Brain microvascular endothelial cell (primary cell): ENCODE measurements around the gene CADM1.

ENCODE experiments used
- DNase-seq: peaks from one replicate; pipeline ENCODE4 v3.0.0-alpha.2; 2020
- H3K27ac ChIP-seq: fragments of 250-450 bp; sonication (Bioruptor Pico); 2 replicates; pipeline ENCODE4 v1.5.1; 2020; ENCODE audit warnings: mild to moderate bottlenecking, moderate library complexity
- H3K27me3 ChIP-seq: fragments of 250-450 bp; sonication (Bioruptor Pico); replicated peaks from 2 replicates; pipeline ENCODE4 v1.5.1; 2020; ENCODE audit warnings: mild to moderate bottlenecking
- H3K36me3 ChIP-seq: fragments of 250-450 bp; sonication (Bioruptor Pico); replicated peaks from 2 replicates; pipeline ENCODE4 v1.5.1; 2020; ENCODE audit warnings: mild to moderate bottlenecking
- H3K4me3 ChIP-seq: 2 replicates; pipeline ENCODE4 v1.5.1; 2011; ENCODE audit warnings: low read depth, mild to moderate bottlenecking, control low read depth, low read length, moderate library complexity
- CTCF ChIP-seq: IDR thresholded peaks from 2 replicates; pipeline ENCODE4 v1.5.1; 2011; ENCODE audit warnings: low read depth, mild to moderate bottlenecking, moderate library complexity, low read length, control low read depth, inconsistent platforms; ENCODE audit errors: missing control alignments
- in situ Hi-C: cut with HindIII; loops from 2 replicates; pipeline ENCODE4 v1.10.0; 2017; ENCODE audit warnings: low sequenced_read_pairs, low pct_ligation_motif_present

The CADM1 gene

GRCh38 chr11:115363921-115364320 lies 140.3 kb downstream of the CADM1 start:
- DNase-seq: no peak
- in situ Hi-C loops: no loop called here

GRCh38 chr11:115363426-115363825 lies 140.8 kb downstream of the CADM1 start:
- DNase-seq: no peak
- Histone ChIP-seq H3K4me3 (no peak overlapping the region), H3K27ac (no peak overlapping the region), H3K27me3 (no peaks in the 10 kb centered on the region), H3K36me3 (no peaks in the 10 kb centered on the region)
- in situ Hi-C loops: no loop called here
- TF ChIP-seq CTCF: no peak

More at GRCh38 chr11:115363921-115364320, 140.3 kb downstream of the CADM1 start:
- Histone ChIP-seq H3K27me3 (no peaks in the 10 kb centered on the region), H3K4me3 (no peak overlapping the region), H3K27ac (no peak overlapping the region), H3K36me3 (no peaks in the 10 kb centered on the region)
- no peak for TF ChIP-seq CTCF

GRCh38 chr11:115362997-115363396 lies 141.2 kb downstream of the CADM1 start:
- no peak for TF ChIP-seq CTCF
- in situ Hi-C loops: no loop called here

GRCh38 chr11:115361025-115361424 lies 143.2 kb downstream of the CADM1 start:
- in situ Hi-C loops: no loop called here
- no peak for TF ChIP-seq CTCF
- H3K27me3 ChIP-seq: no peaks in the 10 kb centered on the region

More at GRCh38 chr11:115362997-115363396, 141.2 kb downstream of the CADM1 start:
- no peaks in the 10 kb centered on the region for H3K36me3 ChIP-seq
- no peaks in the 10 kb centered on the region for H3K27me3 ChIP-seq
- no peak overlapping the region for H3K4me3 ChIP-seq
- no peak overlapping the region for H3K27ac ChIP-seq
- no peak for DNase-seq

GRCh38 chr11:115360186-115360824 lies 143.9 kb downstream of the CADM1 start:
- H3K4me3 ChIP-seq: no peak overlapping the region
- H3K27me3 ChIP-seq: no peaks in the 10 kb centered on the region
- peak; percentile 38 for TF ChIP-seq CTCF
- no peak for DNase-seq
- H3K27ac ChIP-seq: no peak overlapping the region
- in situ Hi-C loops: no loop called here
- no peaks in the 10 kb centered on the region for H3K36me3 ChIP-seq

More at GRCh38 chr11:115361025-115361424, 143.2 kb downstream of the CADM1 start:
- Histone ChIP-seq H3K36me3 (no peaks in the 10 kb centered on the region), H3K4me3 (no peak overlapping the region), H3K27ac (no peak overlapping the region)
- no peak for DNase-seq

GRCh38 chr11:115357066-115357465 lies 147.1 kb downstream of the CADM1 start:
- Histone ChIP-seq H3K36me3 (no peaks in the 10 kb centered on the region), H3K4me3 (no peak overlapping the region), H3K27ac (no peak overlapping the region), H3K27me3 (no peaks in the 10 kb centered on the region)
- in situ Hi-C loops: no loop called here
- no peak for TF ChIP-seq CTCF
- no peak for DNase-seq
